ENCODE results near the gene CTNNA2. TPM values are rescaled to one million over a fixed set of nuclear protein-coding genes. Genes with fewer than 3 reads are reported as not detected.

The CTNNA2 gene
- total and polyA plus RNA-seq, 9 of the 15 experiments (the other 6 are each of a cell fraction or from before 2014, with no cell fraction given), result 0.03 to 0.40 (median 0.15) TPM

- Histone ChIP-seq H3K4me2 (ENCODE audit: insufficient read depth, low read length) (no peak overlapping the region), H4K20me1 (replicated peaks; ENCODE audit: control insufficient read depth, insufficient read depth, low read length) (no peaks in the 10 kb centered on the region), H3K9ac (ENCODE audit: insufficient read depth in 1 of 2, low read depth in 2 of 2, low read length in 2 of 2) (no peak overlapping the region), H3K9me1 (ENCODE audit: control insufficient read depth, insufficient read depth, low read length) (no peaks in the 10 kb centered on the region), H3K4me1 (replicated peaks in 1 of 2; ENCODE audit: control insufficient read depth in 2 of 2, insufficient read depth in 2 of 2, low read length in 2 of 2) (no peaks in the 10 kb centered on the region), H3K9me3 (replicated peaks; ENCODE audit: control insufficient read depth, insufficient read depth, low read depth, low read length) (no peaks in the 10 kb centered on the region), H3K27ac (ENCODE audit: extremely low read depth, low read depth, low read length) (no peak overlapping the region), H3K4me3 (no peak overlapping the region), H3K27me3 (ENCODE audit: control insufficient read depth in 2 of 2, insufficient read depth in 2 of 2, low read length in 2 of 2) (no peaks in the 10 kb centered on the region), H3K79me2 (ENCODE audit: control insufficient read depth, insufficient read depth, low read length) (no peaks in the 10 kb centered on the region), H3K36me3 (ENCODE audit: control insufficient read depth, insufficient read depth, low read length) (no peaks in the 10 kb centered on the region), H2AFZ (ENCODE audit: low read depth, low read length) (no peak overlapping the region)
- TF ChIP-seq FOSL1 (tag; conservative IDR thresholded peaks at IDR 0.05) (no peak), ARID2 (IDR thresholded peaks at IDR 0.05) (0 out of 2 replicates have a peak, but pooled peaks have one; percentile 60), MED1 (CRISPR knock-in tag; IDR thresholded peaks at IDR 0.05; ENCODE audit: borderline replicate concordance) (no peak), SMC3 (conservative IDR thresholded peaks at IDR 0.05; ENCODE audit: insufficient read depth, low read depth, low read length) (peak; percentile 82), DEAF1 (CRISPR knock-in tag; IDR thresholded peaks at IDR 0.05) (peak; percentile 57; the same call in 1 of the 2 replicates), MCM7 (IDR thresholded peaks at IDR 0.05) (no peak), REST (IDR thresholded peaks at IDR 0.05; ENCODE audit: borderline replicate concordance) (peak; percentile 77), REST (CRISPR knock-in tag; IDR thresholded peaks at IDR 0.05; ENCODE audit: low read depth) (no peak), CTCF (IDR thresholded peaks at IDR 0.05 in 2 of 3, conservative IDR thresholded peaks at IDR 0.05 in 1 of 3; ENCODE audit: insufficient read depth in 2 of 3, low read depth in 1 of 3, low read length in 3 of 3) (peak; percentile 45 to 69 (median 56); a peak in 5 of 6 replicates), RAD21 (CRISPR knock-in tag; conservative IDR thresholded peaks at IDR 0.05 in 1 of 2, IDR thresholded peaks at IDR 0.05 in 1 of 2) (peak; percentile 81 to 85)
- WGBS (ENCODE audit: insufficient coverage, low coverage, missing lambda C conversion rate), result 0% methylated on average over 2 of the region's 2 CpGs
- CTCF ChIA-PET (ENCODE audit: low intra/inter-chr PET ratio), result interaction anchor here (0.7 to 1.6 kb wide), 5 partner anchors 71 to 426 kb away, joined by 3 to 5 read pairs (median 3); no protein-coding TSS in a partner anchor
- BruUV-seq (replicated peaks), result no TSS peak
- POLR2A ChIA-PET, result interaction anchor here (0.5 to 1.0 kb wide), 2 partner anchors 173 to 278 kb away, joined by 3 to 5 read pairs; no protein-coding TSS in a partner anchor
- DNase-seq (ENCODE audit: extremely low read depth in 1 of 4, low spot score in 3 of 4) (peak in 2 of 4 experiments; percentile 9 to 55), FAIRE-seq (peak; percentile 62), ATAC-seq (peak; percentile 83)
- intact Hi-C loops (cut with micrococcal nuclease) (loop anchor here (1.0 to 5.0 kb wide), 2 partner anchors 173 to 427 kb away; no protein-coding TSS in a partner anchor), in situ Hi-C loops (cut with MboI) (no loop called here)
Observed at GRCh38 chr2:80499095-80499494, 986.2 kb downstream of the CTNNA2 start.

All from K562 (cell line).